Breast epithelium (tissue), 3 donors: ENCODE results near the gene CRYZ.

Source experiments
- CTCF ChIP-seq, 3 donors: fragments of 450-650 bp; IDR thresholded peaks; one replicate each; pipeline ENCODE4 v1.5.1; 2016 to 2017; ENCODE audit warnings: antibody characterized with exemption in 3 of 3, mild to moderate bottlenecking in 3 of 3, moderate library complexity in 3 of 3
- POLR2A ChIP-seq: fragments of 450-650 bp; IDR thresholded peaks from one replicate; pipeline ENCODE4 v1.6.1; 2016; ENCODE audit warnings: antibody characterized with exemption, mild to moderate bottlenecking, moderate library complexity
- POLR2AphosphoS5 ChIP-seq, 3 donors: sonication (generic); formaldehyde crosslinking; IDR thresholded peaks; one replicate each; pipeline ENCODE4 v1.6.1; 2017; ENCODE audit warnings: antibody characterized with exemption in 3 of 3

DNA sequence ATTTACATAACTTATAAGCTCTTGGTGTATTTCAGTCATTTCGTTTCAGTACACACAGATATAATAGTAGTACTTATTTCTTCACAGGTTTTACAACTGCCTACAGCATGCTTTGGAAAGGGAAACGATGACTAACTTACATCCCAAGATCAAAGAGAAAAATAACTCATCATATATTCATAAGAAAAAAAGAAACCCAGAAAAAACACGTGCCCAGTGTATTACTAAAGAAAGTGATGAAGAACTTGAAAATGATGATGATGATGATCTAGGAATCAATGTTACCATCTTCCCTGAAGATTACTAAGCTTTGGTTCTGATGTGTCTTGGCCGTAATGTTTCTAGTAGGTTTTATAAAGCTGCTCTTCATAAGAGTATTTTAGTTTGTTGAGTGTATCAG, 31.0 kb upstream of the CRYZ start:
- no peak for TF ChIP-seq CTCF (IDR thresholded peaks at IDR 0.05)
- TF ChIP-seq POLR2A = no peak
- TF ChIP-seq POLR2AphosphoS5 (IDR thresholded peaks at IDR 0.05) = no peak
